IPS-15b (cell line): ENCODE results near the gene DRD1.
"Not testable (repeated sequence)": the region's sequence is repeated elsewhere in the genome, so short reads cannot be mapped to it uniquely, and the experiment has no call there.

Experiments used
- H3K27me3 ChIP-seq: one replicate; pipeline ENCODE4 v1.6.1; 2013; ENCODE audit warnings: low read length; ENCODE audit not compliant: control insufficient read depth, insufficient read depth
- H3K36me3 ChIP-seq: one replicate; pipeline ENCODE4 v1.6.1; 2013; ENCODE audit warnings: low read length; ENCODE audit not compliant: control insufficient read depth, insufficient read depth
- H3K4me1 ChIP-seq: one replicate; pipeline ENCODE4 v1.6.1; 2013; ENCODE audit warnings: mild to moderate bottlenecking, low read length; ENCODE audit not compliant: control insufficient read depth, insufficient read depth
- H3K4me3 ChIP-seq: one replicate; pipeline ENCODE4 v1.5.1; 2013; ENCODE audit warnings: low read depth, low read length
- H3K9ac ChIP-seq: one replicate; pipeline ENCODE4 v1.6.1; 2013; ENCODE audit warnings: low read depth, mild to moderate bottlenecking, low read length
- H3K9me3 ChIP-seq: one replicate; pipeline ENCODE4 v1.6.1; 2013; ENCODE audit warnings: mild to moderate bottlenecking, low read length; ENCODE audit not compliant: control insufficient read depth, insufficient read depth

Gene DRD1

DNA sequence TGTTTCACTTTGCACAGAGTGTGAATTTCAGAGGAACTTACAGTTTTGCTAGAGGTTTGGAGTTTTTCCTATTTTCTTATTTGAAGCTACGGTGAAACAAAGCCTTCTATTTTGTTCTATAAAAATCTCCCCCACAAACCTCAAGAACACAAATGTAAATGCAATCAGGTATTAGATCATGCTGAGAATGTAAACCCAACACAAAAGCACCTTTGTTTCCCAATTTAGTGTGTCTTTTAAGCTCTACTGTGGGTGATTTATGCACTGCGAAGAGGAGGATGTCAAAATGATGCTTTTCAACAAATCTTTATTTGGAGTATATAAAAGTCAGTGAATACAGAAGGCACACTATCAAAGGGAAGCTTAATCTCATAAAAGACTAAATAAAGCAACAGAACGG is 4.3 kb upstream of the DRD1 start:
- Histone ChIP-seq H3K27me3 (peaks cover 51% of the 10 kb centered on the region), H3K4me3 (no peak overlapping the region), H3K9ac (no peak overlapping the region), H3K4me1 (peaks cover 6% of the 10 kb centered on the region), H3K9me3 (no peaks in the 10 kb centered on the region), H3K36me3 (no peaks in the 10 kb centered on the region)

GRCh38 chr5:175447571-175447970 is 3.6 kb upstream of the DRD1 start:
- H3K4me3 ChIP-seq: no peak overlapping the region
- H3K27me3 ChIP-seq: peaks cover 54% of the 10 kb centered on the region
- peaks cover 8% of the 10 kb centered on the region for H3K4me1 ChIP-seq

DNA sequence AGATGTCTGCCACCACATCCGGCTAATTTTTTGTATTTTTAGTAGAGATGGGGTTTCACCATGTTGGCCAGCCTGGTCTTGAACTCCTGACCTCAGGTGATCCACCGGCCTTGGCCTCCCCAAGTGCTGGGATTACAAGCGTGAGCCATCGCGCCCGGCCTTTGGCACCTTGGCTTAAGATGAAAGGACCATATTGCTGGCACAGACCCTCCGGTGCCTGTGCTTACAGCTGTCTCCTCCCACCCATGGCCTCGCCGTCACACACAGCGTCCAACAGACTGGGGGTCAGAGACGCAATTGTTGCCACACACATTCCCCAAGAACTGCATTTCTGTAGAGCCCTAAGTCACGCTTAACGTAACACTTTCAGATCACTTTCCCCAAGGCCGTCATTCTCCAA is 2.4 kb upstream of the DRD1 start:
- not testable (repeated sequence) for H3K4me3 ChIP-seq, H3K36me3 ChIP-seq
- peaks cover 65% of the 10 kb centered on the region for H3K27me3 ChIP-seq

More at GRCh38 chr5:175447571-175447970, 3.6 kb upstream of the DRD1 start:
- Histone ChIP-seq H3K9ac (no peak overlapping the region), H3K36me3 (no peaks in the 10 kb centered on the region), H3K9me3 (no peaks in the 10 kb centered on the region)

DNA sequence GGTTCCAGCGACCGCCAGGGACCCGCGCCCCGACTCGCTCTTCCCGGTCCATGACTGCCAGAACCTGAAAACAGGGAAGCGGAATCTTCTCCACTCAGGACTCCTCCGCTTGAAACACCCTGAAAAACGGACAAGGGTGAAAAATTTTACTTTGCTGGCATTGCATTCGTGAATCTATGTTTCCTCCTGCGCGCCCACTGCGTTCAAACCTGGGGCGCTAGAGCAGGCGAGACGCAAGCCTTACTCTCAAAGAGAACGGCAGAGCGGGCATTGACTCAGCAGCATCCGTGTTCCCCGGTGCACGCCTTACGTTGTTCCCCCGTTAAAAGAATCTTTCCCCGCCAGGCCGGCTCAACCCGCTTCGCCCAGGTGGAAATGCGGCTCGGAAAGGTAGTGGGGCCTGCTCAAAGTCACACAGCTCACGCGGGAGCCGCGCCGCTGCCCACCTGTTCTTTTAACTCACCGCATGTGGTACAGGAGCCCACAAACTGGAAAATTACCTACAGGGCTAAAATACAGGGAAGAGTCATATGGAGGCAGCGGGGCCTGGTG is 999 bp upstream of the DRD1 start:
- H3K4me1 ChIP-seq: peaks cover 12% of the 10 kb centered on the region
- no peaks in the 10 kb centered on the region for H3K9me3 ChIP-seq
- peak overlapping the region; percentile 59 for H3K4me3 ChIP-seq
- H3K27me3 ChIP-seq: peaks cover 65% of the 10 kb centered on the region
- no peak overlapping the region for H3K9ac ChIP-seq
- no peaks in the 10 kb centered on the region for H3K36me3 ChIP-seq

More for the DNA sequence above, 2.4 kb upstream of the DRD1 start:
- H3K9me3 ChIP-seq, H3K4me1 ChIP-seq, H3K9ac ChIP-seq: not testable (repeated sequence)

DNA sequence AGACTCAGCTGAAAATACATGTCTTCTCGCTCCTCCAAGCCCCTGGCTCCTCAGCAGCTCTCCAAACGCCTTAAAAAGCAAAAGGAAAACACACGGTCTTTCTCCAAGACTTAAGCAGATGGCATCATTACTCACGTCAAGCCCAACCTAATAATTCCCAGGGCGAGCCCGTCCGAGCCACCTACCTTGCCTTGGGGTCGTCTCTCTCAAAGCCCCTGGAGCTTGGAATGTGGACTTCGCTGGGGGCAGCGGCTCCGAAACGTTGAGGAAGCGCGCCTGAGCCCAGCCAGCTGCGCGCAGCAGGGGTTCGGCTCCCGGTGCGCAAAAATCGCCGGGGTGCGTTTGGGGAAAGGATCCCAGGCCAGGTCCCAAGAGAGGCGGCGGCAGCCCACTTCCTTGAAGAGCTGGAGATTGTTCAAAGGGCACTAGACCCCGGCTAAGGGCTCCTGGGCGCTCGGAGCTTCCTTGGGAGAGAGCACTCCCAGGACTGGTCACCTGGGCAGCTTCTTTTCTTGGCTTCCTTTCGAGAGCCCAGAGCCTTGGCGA is 395 bp downstream of the DRD1 start:
- Histone ChIP-seq H3K9ac (no peak overlapping the region), H3K4me1 (peaks cover 10% of the 10 kb centered on the region), H3K9me3 (no peaks in the 10 kb centered on the region), H3K36me3 (no peaks in the 10 kb centered on the region), H3K27me3 (peaks cover 65% of the 10 kb centered on the region), H3K4me3 (peak overlapping the region; percentile 59)

- Histone ChIP-seq H3K4me3 (no peak overlapping the region), H3K27me3 (peaks cover 22% of the 10 kb centered on the region), H3K4me1 (peaks cover 31% of the 10 kb centered on the region), H3K9ac (no peak overlapping the region), H3K36me3 (no peaks in the 10 kb centered on the region), H3K9me3 (no peaks in the 10 kb centered on the region)
Observed at GRCh38 chr5:175438234-175438857, 5.6 kb downstream of the DRD1 start.

GRCh38 chr5:175436359-175436758 is 7.6 kb downstream of the DRD1 start:
- H3K9ac ChIP-seq: no peak overlapping the region
- H3K9me3 ChIP-seq: no peaks in the 10 kb centered on the region
- no peak overlapping the region for H3K4me3 ChIP-seq
- H3K36me3 ChIP-seq: no peaks in the 10 kb centered on the region
- peaks cover 29% of the 10 kb centered on the region for H3K4me1 ChIP-seq
- peaks cover 2% of the 10 kb centered on the region for H3K27me3 ChIP-seq

GRCh38 chr5:175434800-175435199 is 9.2 kb downstream of the DRD1 start:
- Histone ChIP-seq H3K9me3 (no peaks in the 10 kb centered on the region), H3K4me3 (no peak overlapping the region), H3K4me1 (peaks cover 25% of the 10 kb centered on the region), H3K36me3 (no peaks in the 10 kb centered on the region), H3K27me3 (no peaks in the 10 kb centered on the region), H3K9ac (no peak overlapping the region)

DNA sequence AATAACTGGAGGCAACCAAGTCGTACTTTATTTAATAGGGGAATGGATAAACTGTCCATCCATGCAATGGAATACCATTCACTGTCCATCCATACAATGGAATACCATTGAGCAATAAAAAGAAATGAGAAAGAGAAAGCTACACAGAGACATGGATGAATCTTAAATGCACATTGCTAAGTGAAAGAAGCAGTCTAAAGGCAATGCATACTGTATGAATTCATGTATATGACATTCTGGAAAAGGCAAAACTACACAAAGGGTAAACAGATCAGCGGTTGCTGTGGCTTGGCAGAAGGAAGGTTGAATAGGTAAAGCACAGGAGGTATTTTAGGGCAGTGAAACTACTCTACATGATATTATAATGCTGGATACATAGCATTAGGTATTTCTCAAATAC is 16.2 kb downstream of the DRD1 start:
- no peaks in the 10 kb centered on the region for H3K27me3 ChIP-seq
- H3K36me3 ChIP-seq: no peaks in the 10 kb centered on the region
- peaks cover 3% of the 10 kb centered on the region for H3K9me3 ChIP-seq
- no peak overlapping the region for H3K9ac ChIP-seq
- no peaks in the 10 kb centered on the region for H3K4me1 ChIP-seq
- H3K4me3 ChIP-seq: no peak overlapping the region

DNA sequence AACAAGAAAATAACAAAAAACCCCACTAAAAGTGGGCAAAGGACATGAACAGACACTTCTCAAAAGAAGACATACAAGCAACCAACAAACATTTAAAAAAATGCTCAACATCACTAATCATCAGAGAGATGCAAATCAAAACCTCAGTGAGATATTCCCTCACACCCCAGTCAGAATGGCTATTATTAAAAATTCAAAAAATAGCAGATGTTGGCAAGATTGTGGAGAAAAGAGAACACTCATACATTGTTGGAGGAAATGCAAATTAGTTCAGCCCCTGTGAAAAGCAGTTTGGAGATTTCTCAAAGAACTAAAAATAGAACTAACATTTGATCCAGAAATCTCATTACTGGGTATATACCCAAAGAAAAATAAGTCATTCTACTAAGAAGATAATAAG is 19.4 kb downstream of the DRD1 start:
- H3K9me3 ChIP-seq, H3K4me3 ChIP-seq, H3K4me1 ChIP-seq, H3K9ac ChIP-seq, H3K27me3 ChIP-seq, H3K36me3 ChIP-seq: not testable (repeated sequence)

- no peaks in the 10 kb centered on the region for H3K4me1 ChIP-seq
- H3K4me3 ChIP-seq: no peak overlapping the region
- no peaks in the 10 kb centered on the region for H3K27me3 ChIP-seq
- H3K36me3 ChIP-seq: no peaks in the 10 kb centered on the region
- H3K9me3 ChIP-seq: no peaks in the 10 kb centered on the region
- H3K9ac ChIP-seq: no peak overlapping the region
Observed at GRCh38 chr5:175422058-175422457, 21.9 kb downstream of the DRD1 start.

- Histone ChIP-seq H3K4me3 (no peak overlapping the region), H3K9ac (no peak overlapping the region), H3K4me1 (no peaks in the 10 kb centered on the region), H3K9me3 (no peaks in the 10 kb centered on the region), H3K27me3 (no peaks in the 10 kb centered on the region), H3K36me3 (no peaks in the 10 kb centered on the region)
Observed at GRCh38 chr5:175420383-175420782, 23.6 kb downstream of the DRD1 start.
